Esophagus (tissue), 2 donors: Measurements from ENCODE around the gene HOXD12. TPM values are rescaled to one million over a fixed set of nuclear protein-coding genes. Genes with fewer than 3 reads are reported as not detected.

Experiments used
- H3K27ac ChIP-seq, 2 donors: one replicate each; pipeline ENCODE4 v1.5.1; 2013; ENCODE audit warnings: low read depth in 2 of 2, mild to moderate bottlenecking in 2 of 2, inconsistent platforms in 1 of 2, low read length in 1 of 2, moderate library complexity in 1 of 2
- H3K27me3 ChIP-seq, 2 donors: one replicate each; pipeline ENCODE4 v1.6.1; 2013; ENCODE audit warnings: low read length in 2 of 2, control low read depth in 1 of 2, mild to moderate bottlenecking in 1 of 2; ENCODE audit not compliant: insufficient read depth in 2 of 2, control insufficient read depth in 1 of 2
- H3K36me3 ChIP-seq, 2 donors: one replicate each; pipeline ENCODE4 v1.6.1; 2013; ENCODE audit warnings: low read length in 1 of 2; ENCODE audit not compliant: control insufficient read depth in 2 of 2, insufficient read depth in 2 of 2
- H3K4me1 ChIP-seq, 2 donors: one replicate each; pipeline ENCODE4 v1.6.1; 2013; ENCODE audit warnings: low read length in 1 of 2; ENCODE audit not compliant: control insufficient read depth in 2 of 2, insufficient read depth in 2 of 2
- H3K4me3 ChIP-seq, 2 donors: one replicate each; pipeline ENCODE4 v1.5.1; 2013; ENCODE audit warnings: low read length in 2 of 2, mild to moderate bottlenecking in 2 of 2, low read depth in 1 of 2, moderate library complexity in 1 of 2
- H3K9me3 ChIP-seq, 2 donors: one replicate each; pipeline ENCODE4 v1.6.1; 2013; ENCODE audit warnings: mild to moderate bottlenecking in 2 of 2, low read depth in 1 of 2, low read length in 1 of 2, moderate library complexity in 1 of 2; ENCODE audit not compliant: control insufficient read depth in 2 of 2, insufficient read depth in 1 of 2
- WGBS, 2 donors: extraction: QIAGEN DNeasy Blood & Tissue Kit; methylation state at CpG; one replicate each; pipeline ENCODE4 v1.1.7; 2013; 5-methylcytosine and 5-hydroxymethylcytosine counted together
- polyA plus RNA-seq, 2 donors: library from polyadenylated mRNA; stranded (reverse); fragments of 200-250 nt; gene quantifications; one replicate each; pipeline ENCODE4 v1.2.3, GENCODE V29; 2013
- donor health status: healthy with polysubstance abuse.
- donor health status: Bipolar disorder and iron deficiency.

HOXD12 gene
- polyA plus RNA-seq, 2 donors: not detected

- H3K4me1 ChIP-seq: peaks cover 8 to 13% of the 10 kb centered on the region in 2 donors
- H3K4me3 ChIP-seq: peak within 1 kb of the TSS; percentile 25 to 42
- peaks cover 0 to 12% of the 10 kb centered on the region in 2 donors for H3K9me3 ChIP-seq
- H3K27ac ChIP-seq: no peak within 1 kb of the TSS
- no peaks in the 10 kb centered on the region for H3K36me3 ChIP-seq
- peaks cover 0 to 49% of the 10 kb centered on the region in 2 donors for H3K27me3 ChIP-seq
- 5% methylated on average over 51 to 95 of the region's 95 CpGs for WGBS, 2 donors
Measured at GRCh38 chr2:176092270-176093144, 7.1 kb upstream of the HOXD12 start, which contains the start of gene HOXD13. TSS of gene HOXD13 (plus strand) at chr2:176092721. CDS start at chr2:176092891, 170 bp downstream.

- peaks cover 8 to 9% of the 10 kb centered on the region in 2 donors for H3K4me1 ChIP-seq
- peaks cover 0 to 48% of the 10 kb centered on the region in 2 donors for H3K27me3 ChIP-seq
- H3K4me3 ChIP-seq: peak overlapping the region; percentile 25 to 42
- 3 to 6% methylated on average over 51 to 53 of the region's 53 CpGs for WGBS, 2 donors
- no peak overlapping the region for H3K27ac ChIP-seq
- H3K9me3 ChIP-seq: peaks cover 0 to 9% of the 10 kb centered on the region in 2 donors
- no peaks in the 10 kb centered on the region for H3K36me3 ChIP-seq
Measured at GRCh38 chr2:176093145-176093897, 6.3 kb upstream of the HOXD12 start.

- Histone ChIP-seq H3K27ac (no peak overlapping the region), H3K36me3 (no peaks in the 10 kb centered on the region), H3K4me3 (no peak overlapping the region), H3K9me3 (peaks cover 0 to 9% of the 10 kb centered on the region in 2 donors), H3K27me3 (peaks cover 0 to 54% of the 10 kb centered on the region in 2 donors), H3K4me1 (peaks cover 8 to 11% of the 10 kb centered on the region in 2 donors)
- 10 to 13% methylated on average over 8 of the region's 8 CpGs for WGBS, 2 donors
Measured at GRCh38 chr2:176093898-176094249, 5.7 kb upstream of the HOXD12 start.

GRCh38 chr2:176094349-176094748 lies 5.2 kb upstream of the HOXD12 start:
- peaks cover 0 to 56% of the 10 kb centered on the region in 2 donors for H3K27me3 ChIP-seq
- WGBS, 2 donors: 7 to 12% methylated on average over 12 of the region's 12 CpGs
- no peak overlapping the region for H3K4me3 ChIP-seq
- H3K9me3 ChIP-seq: peaks cover 0 to 9% of the 10 kb centered on the region in 2 donors
- H3K36me3 ChIP-seq: no peaks in the 10 kb centered on the region
- H3K4me1 ChIP-seq: peaks cover 8 to 11% of the 10 kb centered on the region in 2 donors
- H3K27ac ChIP-seq: no peak overlapping the region

- H3K4me3 ChIP-seq: no peak overlapping the region
- no peaks in the 10 kb centered on the region for H3K36me3 ChIP-seq
- peaks cover 8 to 11% of the 10 kb centered on the region in 2 donors for H3K4me1 ChIP-seq
- 16 to 24% methylated on average over 5 of the region's 5 CpGs for WGBS, 2 donors
- no peak overlapping the region for H3K27ac ChIP-seq
- H3K27me3 ChIP-seq: peaks cover 9 to 62% of the 10 kb centered on the region in 2 donors
- H3K9me3 ChIP-seq: peaks cover 0 to 19% of the 10 kb centered on the region in 2 donors
Measured at GRCh38 chr2:176095421-176095820, 4.2 kb upstream of the HOXD12 start.

- Histone ChIP-seq H3K36me3 (no peaks in the 10 kb centered on the region), H3K9me3 (peaks cover 0 to 21% of the 10 kb centered on the region in 2 donors), H3K4me1 (peaks cover 8 to 11% of the 10 kb centered on the region in 2 donors), H3K4me3 (peak overlapping the region in 1 of 2 donors; percentile 26), H3K27ac (no peak overlapping the region), H3K27me3 (peaks cover 15 to 62% of the 10 kb centered on the region in 2 donors)
- whole genome bisulfite sequencing, 2 donors: 11 to 13% methylated on average over 16 of the region's 16 CpGs
Measured at GRCh38 chr2:176096243-176096985, 3.2 kb upstream of the HOXD12 start.

GRCh38 chr2:176096986-176097819 lies 2.4 kb upstream of the HOXD12 start:
- H3K4me3 ChIP-seq: peak overlapping the region; percentile 16 to 26
- peaks cover 0 to 18% of the 10 kb centered on the region in 2 donors for H3K9me3 ChIP-seq
- peaks cover 20 to 55% of the 10 kb centered on the region in 2 donors for H3K27me3 ChIP-seq
- peaks cover 6 to 11% of the 10 kb centered on the region in 2 donors for H3K4me1 ChIP-seq
- H3K27ac ChIP-seq: no peak overlapping the region
- 3 to 4% methylated on average over 37 to 45 of the region's 45 CpGs for WGBS, 2 donors
- H3K36me3 ChIP-seq: no peaks in the 10 kb centered on the region

- no peak overlapping the region for H3K27ac ChIP-seq
- peaks cover 0 to 18% of the 10 kb centered on the region in 2 donors for H3K9me3 ChIP-seq
- H3K36me3 ChIP-seq: no peaks in the 10 kb centered on the region
- WGBS, 2 donors: 4% methylated on average over 18 of the region's 18 CpGs
- H3K4me3 ChIP-seq: peak overlapping the region in 1 of 2 donors; percentile 26
- H3K4me1 ChIP-seq: peaks cover 6 to 11% of the 10 kb centered on the region in 2 donors
- peaks cover 24 to 54% of the 10 kb centered on the region in 2 donors for H3K27me3 ChIP-seq
Measured at GRCh38 chr2:176097820-176098365, 1.7 kb upstream of the HOXD12 start.
